Ishikawa (cell line): ENCODE data around the gene ANKDD1A.

Source experiments
- CEBPB ChIP-seq: IDR thresholded peaks from 2 replicates; pipeline ENCODE4 v1.6.1; 2012
- CREB1 ChIP-seq: IDR thresholded peaks from 2 replicates; pipeline ENCODE4 v1.6.1; 2012; ENCODE audit warnings: low read depth
- EGR1 ChIP-seq: IDR thresholded peaks from 2 replicates; pipeline ENCODE4 v1.6.1; 2012
- EP300 ChIP-seq: IDR thresholded peaks from 2 replicates; pipeline ENCODE4 v1.6.1; 2012; ENCODE audit warnings: borderline replicate concordance
- FOXM1 ChIP-seq: IDR thresholded peaks from 2 replicates; pipeline ENCODE4 v1.6.1; 2012; ENCODE audit warnings: low read depth, borderline replicate concordance
- MAX ChIP-seq: IDR thresholded peaks from 2 replicates; pipeline ENCODE4 v1.6.1; 2012
- NFIC ChIP-seq: IDR thresholded peaks from 2 replicates; pipeline ENCODE4 v1.6.1; 2012
- RAD21 ChIP-seq: IDR thresholded peaks from 2 replicates; pipeline ENCODE4 v1.6.1; 2012; ENCODE audit warnings: low read depth
- REST ChIP-seq: IDR thresholded peaks from 2 replicates; pipeline ENCODE4 v1.6.1; 2012; ENCODE audit warnings: low read depth, mild to moderate bottlenecking
- TAF1 ChIP-seq: IDR thresholded peaks from 2 replicates; pipeline ENCODE4 v1.6.1; 2012; ENCODE audit warnings: low read depth, mild to moderate bottlenecking
- TCF12 ChIP-seq: IDR thresholded peaks from 2 replicates; pipeline ENCODE4 v1.6.1; 2012; ENCODE audit warnings: low read depth
- TEAD4 ChIP-seq: IDR thresholded peaks from 2 replicates; pipeline ENCODE4 v1.6.1; 2012
- USF1 ChIP-seq: IDR thresholded peaks from 2 replicates; pipeline ENCODE4 v1.6.1; 2012
- YY1 ChIP-seq: IDR thresholded peaks from 2 replicates; pipeline ENCODE4 v1.6.1; 2012; ENCODE audit warnings: low read depth
- ZBTB7A ChIP-seq: IDR thresholded peaks from 2 replicates; pipeline ENCODE4 v1.6.1; 2012; ENCODE audit warnings: low read depth

ANKDD1A gene

GRCh38 chr15:64950888-64951287 lies 39.2 kb downstream of the ANKDD1A start:
- TF ChIP-seq RAD21 (no peak), NFIC (no peak), TCF12 (no peak), EP300 (no peak), TEAD4 (no peak), EGR1 (no peak), YY1 (no peak), MAX (no peak)

- no peak for TF ChIP-seq NFIC
- TF ChIP-seq EP300, result no peak
- TF ChIP-seq REST, result no peak
- no peak for TF ChIP-seq MAX
- TF ChIP-seq ZBTB7A, result no peak
- no peak for TF ChIP-seq TAF1
- no peak for TF ChIP-seq TCF12
These were observed 40.2 kb downstream of the ANKDD1A start for GRCh38 chr15:64951777-64952418.

GRCh38 chr15:64954395-64954794 lies 42.7 kb downstream of the ANKDD1A start:
- TF ChIP-seq EP300 (no peak), YY1 (no peak), CREB1 (no peak), TCF12 (no peak), EGR1 (no peak), CEBPB (no peak), USF1 (no peak), NFIC (no peak), TAF1 (no peak), RAD21 (no peak), MAX (no peak), REST (no peak), FOXM1 (no peak), ZBTB7A (no peak), TEAD4 (no peak)

GRCh38 chr15:64959128-64959527 lies 47.4 kb downstream of the ANKDD1A start:
- TF ChIP-seq EP300 (no peak), EGR1 (no peak), YY1 (no peak), TCF12 (no peak), REST (no peak), MAX (no peak), CEBPB (no peak), FOXM1 (no peak), USF1 (no peak), TEAD4 (no peak), ZBTB7A (no peak), NFIC (no peak), CREB1 (no peak)
